ENCODE results near the gene RPS6KA2. TPM values are rescaled to one million over a fixed set of nuclear protein-coding genes. Genes with fewer than 3 reads are reported as not detected.
"Not testable (repeated sequence)": the region's sequence is repeated elsewhere in the genome, so short reads cannot be mapped to it uniquely, and the experiment has no call there.

RPS6KA2 gene
- total RNA-seq, 1 experiment from 2014 or later: 4.2 TPM

GRCh38 chr6:166377721-166378120 lies 249.3 kb downstream of the RPS6KA2 start:
- no peak overlapping the region for H3K27ac ChIP-seq
- no peaks in the 10 kb centered on the region for H3K27me3 ChIP-seq
- H3K4me3 ChIP-seq: no peak overlapping the region
- H3K4me1 ChIP-seq: no peaks in the 10 kb centered on the region
- no peaks in the 10 kb centered on the region for H3K9me3 ChIP-seq (replicated peaks)
- no peak for DNase-seq
- no peaks in the 10 kb centered on the region for H3K36me3 ChIP-seq

- no peak for DNase-seq
- no peaks in the 10 kb centered on the region for H3K27me3 ChIP-seq
- no peaks in the 10 kb centered on the region for H3K36me3 ChIP-seq
- no peak overlapping the region for H3K4me3 ChIP-seq
- H3K4me1 ChIP-seq: no peaks in the 10 kb centered on the region
- no peak overlapping the region for H3K27ac ChIP-seq
- no peaks in the 10 kb centered on the region for H3K9me3 ChIP-seq (replicated peaks)
Observed at GRCh38 chr6:166375013-166375412, 252.0 kb downstream of the RPS6KA2 start.

- Histone ChIP-seq H3K27me3 (no peaks in the 10 kb centered on the region), H3K4me1 (no peaks in the 10 kb centered on the region), H3K27ac (no peak overlapping the region), H3K36me3 (no peaks in the 10 kb centered on the region; the same call in 1 of the 2 replicates), H3K4me3 (no peak overlapping the region), H3K9me3 (replicated peaks) (no peaks in the 10 kb centered on the region)
- DNase-seq: no peak
Observed at GRCh38 chr6:166370489-166370888, 256.6 kb downstream of the RPS6KA2 start.

GRCh38 chr6:166369782-166370181 lies 257.3 kb downstream of the RPS6KA2 start:
- Histone ChIP-seq H3K36me3 (peaks cover 5% of the 10 kb centered on the region), H3K27me3 (no peaks in the 10 kb centered on the region), H3K27ac (no peak overlapping the region), H3K4me1 (no peaks in the 10 kb centered on the region), H3K9me3 (replicated peaks) (no peaks in the 10 kb centered on the region), H3K4me3 (no peak overlapping the region)
- DNase-seq: no peak

- Histone ChIP-seq H3K4me1 (no peaks in the 10 kb centered on the region), H3K36me3 (peaks cover 10% of the 10 kb centered on the region), H3K4me3 (no peak overlapping the region), H3K27ac (no peak overlapping the region), H3K27me3 (no peaks in the 10 kb centered on the region), H3K9me3 (replicated peaks) (no peaks in the 10 kb centered on the region)
- no peak for DNase-seq
Observed at GRCh38 chr6:166366921-166367320, 260.1 kb downstream of the RPS6KA2 start.

- Histone ChIP-seq H3K27ac (no peak overlapping the region), H3K4me1 (peaks cover 7% of the 10 kb centered on the region; the same call in 1 of the 2 replicates), H3K36me3 (peaks cover 10% of the 10 kb centered on the region), H3K4me3 (no peak overlapping the region), H3K9me3 (replicated peaks) (no peaks in the 10 kb centered on the region), H3K27me3 (no peaks in the 10 kb centered on the region)
- DNase-seq: no peak
Observed at GRCh38 chr6:166365806-166366205, 261.2 kb downstream of the RPS6KA2 start.

GRCh38 chr6:166365221-166365620 lies 261.8 kb downstream of the RPS6KA2 start:
- DNase-seq: no peak
- Histone ChIP-seq H3K27ac (no peak overlapping the region), H3K4me1 (peaks cover 13% of the 10 kb centered on the region), H3K36me3 (peaks cover 10% of the 10 kb centered on the region), H3K27me3 (no peaks in the 10 kb centered on the region), H3K9me3 (replicated peaks) (no peaks in the 10 kb centered on the region), H3K4me3 (no peak overlapping the region)

GRCh38 chr6:166364456-166364855 lies 262.6 kb downstream of the RPS6KA2 start:
- H3K4me1 ChIP-seq: peaks cover 16% of the 10 kb centered on the region
- no peaks in the 10 kb centered on the region for H3K9me3 ChIP-seq (replicated peaks)
- no peak for DNase-seq
- H3K4me3 ChIP-seq: no peak overlapping the region
- H3K36me3 ChIP-seq: peaks cover 10% of the 10 kb centered on the region
- no peak overlapping the region for H3K27ac ChIP-seq
- no peaks in the 10 kb centered on the region for H3K27me3 ChIP-seq

- not testable (repeated sequence) for H3K4me3 ChIP-seq; DNase-seq; H3K9me3 ChIP-seq (replicated peaks)
Observed at GRCh38 chr6:166362427-166362826, 264.6 kb downstream of the RPS6KA2 start.

GRCh38 chr6:166361077-166361429 lies 266.0 kb downstream of the RPS6KA2 start:
- peak; percentile 55 to 60 for DNase-seq
- Histone ChIP-seq H3K36me3 (peaks cover 10% of the 10 kb centered on the region), H3K27ac (no peak overlapping the region), H3K4me1 (peaks cover 16% of the 10 kb centered on the region), H3K9me3 (replicated peaks) (no peaks in the 10 kb centered on the region), H3K27me3 (no peaks in the 10 kb centered on the region), H3K4me3 (no peak overlapping the region)

More at GRCh38 chr6:166362427-166362826, 264.6 kb downstream of the RPS6KA2 start:
- H3K4me1 ChIP-seq: peaks cover 16% of the 10 kb centered on the region
- H3K27ac ChIP-seq, H3K27me3 ChIP-seq: not testable (repeated sequence)
- H3K36me3 ChIP-seq: peaks cover 10% of the 10 kb centered on the region

- Histone ChIP-seq H3K9me3 (replicated peaks) (no peaks in the 10 kb centered on the region), H3K27me3 (no peaks in the 10 kb centered on the region), H3K36me3 (peaks cover 10% of the 10 kb centered on the region), H3K4me3 (no peak overlapping the region), H3K4me1 (peaks cover 16% of the 10 kb centered on the region), H3K27ac (no peak overlapping the region)
- DNase-seq: peak; percentile 73 to 76
Observed at GRCh38 chr6:166360243-166361076, 266.6 kb downstream of the RPS6KA2 start.

Other genes with a start within 250 kb of the RPS6KA2 start
- gene MPC1, start 244.3 kb downstream of the RPS6KA2 start, total RNA-seq (2014; rRNA removed; shearing (Covaris generic)): 76.0 and 89.2 TPM in 2 replicates
- 0.12 and 0.15 TPM in 2 replicates for gene RAMACL, start 40.6 kb downstream of the RPS6KA2 start, total RNA-seq (2014; rRNA removed; shearing (Covaris generic))